ENCODE data around the gene ADARB2. TPM values are rescaled to one million over a fixed set of nuclear protein-coding genes. Genes with fewer than 3 reads are reported as not detected.
"Not testable (repeated sequence)": the region's sequence is repeated elsewhere in the genome, so short reads cannot be mapped to it uniquely, and the experiment has no call there.

The ADARB2 gene
- total and polyA plus RNA-seq, 7 donors: 0.05 to 0.39 (median 0.15) TPM; not detected in 2

DNA sequence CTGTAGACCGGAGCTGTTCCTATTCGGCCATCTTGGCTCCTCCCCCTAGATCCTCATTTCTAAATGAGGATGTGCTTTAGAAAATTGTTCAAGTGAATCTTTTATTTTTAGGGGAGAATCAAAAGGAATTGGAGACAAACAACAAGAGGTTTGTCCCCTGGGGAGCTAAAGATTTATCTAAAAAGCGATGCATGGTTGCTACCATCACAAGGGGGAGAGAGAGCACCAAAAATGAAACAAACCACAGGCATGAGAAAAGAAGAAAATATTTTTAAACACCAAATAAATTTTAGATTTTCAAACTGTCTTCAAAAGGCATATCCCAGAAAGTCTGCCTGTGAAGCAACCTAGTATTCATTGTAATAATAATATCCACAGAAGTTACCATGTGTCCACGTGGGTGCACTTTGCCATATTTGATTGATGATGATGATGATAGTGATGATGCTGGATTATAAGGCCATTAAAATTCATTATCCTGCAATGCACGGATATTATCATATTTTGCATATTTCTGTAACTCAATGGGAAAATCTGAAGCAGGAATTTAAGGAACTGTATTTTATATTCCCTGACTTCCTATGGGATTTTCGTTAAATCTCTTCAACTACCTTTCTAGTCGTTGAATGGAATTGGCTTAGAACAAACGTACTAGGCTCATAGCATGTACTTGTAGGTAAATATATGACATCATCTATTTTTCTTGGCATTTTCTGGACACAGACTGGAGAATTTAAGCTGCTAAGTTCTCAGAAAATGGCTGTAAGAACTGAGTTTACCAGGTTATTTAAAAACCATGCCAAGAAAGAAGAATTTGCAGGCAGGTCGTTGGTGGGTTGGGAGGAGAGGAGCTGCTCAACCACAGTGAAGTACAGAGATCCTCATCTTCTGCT lies 509.6 kb downstream of the ADARB2 start:
- no peaks in the 10 kb centered on the region for H3K9me3 ChIP-seq
- H3K27me3 ChIP-seq (ENCODE audit: insufficient read depth in 3 of 3, low read length in 2 of 3): peaks cover 0 to 4% (median 0%) of the 10 kb centered on the region in 3 donors

DNA sequence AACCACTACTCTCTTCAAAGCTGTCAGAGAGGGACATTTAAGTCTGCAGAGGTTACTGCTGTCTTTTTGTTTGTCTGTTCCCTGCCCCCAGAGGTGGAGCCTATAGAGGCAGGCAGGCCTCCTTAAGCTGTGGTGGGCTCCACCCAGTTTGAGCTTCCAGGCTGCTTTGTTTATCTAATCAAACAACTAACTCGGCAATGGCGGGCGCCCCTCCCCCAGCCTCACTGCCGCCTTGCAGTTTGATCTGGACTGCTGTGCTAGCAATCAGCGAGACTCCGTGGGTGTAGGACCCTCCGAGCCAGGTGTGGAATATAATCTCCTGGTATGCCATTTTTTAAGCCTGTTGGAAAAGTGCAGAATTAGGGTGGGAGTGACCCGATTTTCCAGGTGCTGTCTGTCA lies 510.4 kb downstream of the ADARB2 start:
- WGBS, 3 donors: 51 to 59% (median 51%) methylated on average over 8 of the region's 8 CpGs
- ATAC-seq; intact Hi-C loops (cut with DNase I); H3K27ac ChIP-seq; H3K36me3 ChIP-seq (ENCODE audit: insufficient read depth in 1 of 2, low read depth in 1 of 2); H3K4me3 ChIP-seq; DNase-seq; H3K9me3 ChIP-seq; H3K4me1 ChIP-seq; H3K27me3 ChIP-seq (ENCODE audit: insufficient read depth in 3 of 3, low read length in 2 of 3): not testable (repeated sequence)

More for the DNA sequence above, 509.6 kb downstream of the ADARB2 start:
- no peak overlapping the region for H3K4me3 ChIP-seq
- TF ChIP-seq, protein P1, sequence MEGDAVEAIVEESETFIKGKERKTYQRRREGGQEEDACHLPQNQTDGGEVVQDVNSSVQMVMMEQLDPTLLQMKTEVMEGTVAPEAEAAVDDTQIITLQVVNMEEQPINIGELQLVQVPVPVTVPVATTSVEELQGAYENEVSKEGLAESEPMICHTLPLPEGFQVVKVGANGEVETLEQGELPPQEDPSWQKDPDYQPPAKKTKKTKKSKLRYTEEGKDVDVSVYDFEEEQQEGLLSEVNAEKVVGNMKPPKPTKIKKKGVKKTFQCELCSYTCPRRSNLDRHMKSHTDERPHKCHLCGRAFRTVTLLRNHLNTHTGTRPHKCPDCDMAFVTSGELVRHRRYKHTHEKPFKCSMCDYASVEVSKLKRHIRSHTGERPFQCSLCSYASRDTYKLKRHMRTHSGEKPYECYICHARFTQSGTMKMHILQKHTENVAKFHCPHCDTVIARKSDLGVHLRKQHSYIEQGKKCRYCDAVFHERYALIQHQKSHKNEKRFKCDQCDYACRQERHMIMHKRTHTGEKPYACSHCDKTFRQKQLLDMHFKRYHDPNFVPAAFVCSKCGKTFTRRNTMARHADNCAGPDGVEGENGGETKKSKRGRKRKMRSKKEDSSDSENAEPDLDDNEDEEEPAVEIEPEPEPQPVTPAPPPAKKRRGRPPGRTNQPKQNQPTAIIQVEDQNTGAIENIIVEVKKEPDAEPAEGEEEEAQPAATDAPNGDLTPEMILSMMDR (IDR thresholded peaks at IDR 0.05): no peak
- 57 to 61% (median 57%) methylated on average over 9 of the region's 9 CpGs for WGBS, 3 donors
- H3K36me3 ChIP-seq (ENCODE audit: insufficient read depth in 1 of 2, low read depth in 1 of 2): no peaks in the 10 kb centered on the region
- DNase-seq (no peak), ATAC-seq (no peak)
- no peaks in the 10 kb centered on the region for H3K4me1 ChIP-seq
- intact Hi-C loops (cut with DNase I): no loop called here
- H3K27ac ChIP-seq: no peak overlapping the region

DNA sequence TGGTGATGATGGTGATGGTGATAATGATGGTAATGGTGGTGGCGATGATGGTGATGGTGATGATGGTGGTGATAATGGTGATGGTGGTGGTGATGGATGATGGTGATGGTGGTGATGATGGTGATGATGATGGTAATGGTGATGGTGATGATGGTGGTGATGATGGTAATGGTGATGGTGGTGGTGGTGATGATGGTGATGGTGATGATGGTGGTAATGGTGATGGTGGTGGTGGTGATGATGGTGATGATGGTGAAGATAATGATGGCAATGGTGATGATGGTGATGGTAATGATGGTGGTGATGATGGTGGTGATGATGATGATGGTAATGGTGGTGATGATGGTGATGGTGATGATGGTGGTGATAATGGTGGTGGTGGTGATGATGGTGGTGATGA lies 517.5 kb downstream of the ADARB2 start:
- H3K9me3 ChIP-seq; H3K27ac ChIP-seq; ATAC-seq; H3K36me3 ChIP-seq (ENCODE audit: insufficient read depth in 1 of 2, low read depth in 1 of 2); intact Hi-C loops (cut with DNase I); H3K4me3 ChIP-seq; H3K27me3 ChIP-seq (ENCODE audit: insufficient read depth in 3 of 3, low read length in 2 of 3); H3K4me1 ChIP-seq; DNase-seq: not testable (repeated sequence)
- 0% methylated on average over 1 of the region's 1 CpG for WGBS, 3 donors

DNA sequence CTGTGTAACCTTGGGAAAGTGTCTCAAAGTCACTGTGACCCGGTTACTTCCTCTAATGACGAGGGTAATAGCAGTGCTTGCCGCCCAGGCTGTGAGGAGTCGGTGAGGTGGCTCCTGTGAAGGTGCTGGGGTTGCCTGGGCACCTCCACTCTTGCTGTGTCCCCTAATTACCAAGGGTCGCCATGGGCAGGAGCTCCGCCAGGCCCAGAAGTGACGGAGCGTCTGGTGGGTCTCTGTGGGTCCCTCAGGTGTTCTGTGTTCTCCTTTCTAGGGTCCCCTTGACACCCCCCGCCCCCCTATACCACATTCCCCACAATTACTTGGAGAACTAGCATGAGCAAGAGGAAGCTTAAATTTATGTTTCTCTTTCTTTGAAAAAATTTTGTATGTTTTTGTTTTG lies 519.7 kb downstream of the ADARB2 start:
- intact Hi-C loops (cut with DNase I): no loop called here
- WGBS, 3 donors: 84 to 90% (median 90%) methylated on average over 9 of the region's 9 CpGs
- H3K36me3 ChIP-seq (ENCODE audit: insufficient read depth in 1 of 2, low read depth in 1 of 2): no peaks in the 10 kb centered on the region
- no peaks in the 10 kb centered on the region for H3K27me3 ChIP-seq (ENCODE audit: insufficient read depth in 3 of 3, low read length in 2 of 3)
- H3K4me3 ChIP-seq: no peak overlapping the region
- H3K4me1 ChIP-seq: no peaks in the 10 kb centered on the region
- no peak for DNase-seq
- no peak for ATAC-seq
- H3K9me3 ChIP-seq: no peaks in the 10 kb centered on the region
- TF ChIP-seq, protein P1 (IDR thresholded peaks at IDR 0.05): no peak
- H3K27ac ChIP-seq: no peak overlapping the region

DNA sequence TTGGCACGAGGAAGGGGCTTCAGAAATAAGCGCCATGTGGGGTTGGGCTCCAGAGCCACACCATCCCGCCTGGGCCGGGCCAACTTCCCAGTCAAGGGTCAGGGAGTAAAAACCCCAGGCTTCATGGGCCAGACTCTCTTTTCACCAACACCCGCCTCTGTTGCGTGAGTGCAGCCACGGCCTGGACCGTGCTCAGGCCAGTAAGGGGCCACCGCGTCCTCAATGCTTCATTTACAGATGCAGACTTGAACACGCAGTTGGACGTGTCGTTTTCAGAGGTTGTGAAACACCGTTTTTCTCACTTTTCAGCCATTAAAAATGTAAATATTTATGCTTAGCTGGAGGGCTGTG lies 520.1 kb downstream of the ADARB2 start:
- Histone ChIP-seq H3K9me3 (no peaks in the 10 kb centered on the region), H3K27ac (no peak overlapping the region), H3K4me3 (no peak overlapping the region), H3K4me1 (no peaks in the 10 kb centered on the region), H3K27me3 (ENCODE audit: insufficient read depth in 3 of 3, low read length in 2 of 3) (no peaks in the 10 kb centered on the region), H3K36me3 (ENCODE audit: insufficient read depth in 1 of 2, low read depth in 1 of 2) (no peaks in the 10 kb centered on the region)
- TF ChIP-seq, protein P1 (IDR thresholded peaks at IDR 0.05): no peak
- ATAC-seq (no peak), DNase-seq (no peak)
- intact Hi-C loops (cut with DNase I): no loop called here
- 89 to 93% (median 90%) methylated on average over 14 of the region's 14 CpGs for WGBS, 3 donors
